ENCODE measurements around the gene ASIC4.

Gene ASIC4

DNA sequence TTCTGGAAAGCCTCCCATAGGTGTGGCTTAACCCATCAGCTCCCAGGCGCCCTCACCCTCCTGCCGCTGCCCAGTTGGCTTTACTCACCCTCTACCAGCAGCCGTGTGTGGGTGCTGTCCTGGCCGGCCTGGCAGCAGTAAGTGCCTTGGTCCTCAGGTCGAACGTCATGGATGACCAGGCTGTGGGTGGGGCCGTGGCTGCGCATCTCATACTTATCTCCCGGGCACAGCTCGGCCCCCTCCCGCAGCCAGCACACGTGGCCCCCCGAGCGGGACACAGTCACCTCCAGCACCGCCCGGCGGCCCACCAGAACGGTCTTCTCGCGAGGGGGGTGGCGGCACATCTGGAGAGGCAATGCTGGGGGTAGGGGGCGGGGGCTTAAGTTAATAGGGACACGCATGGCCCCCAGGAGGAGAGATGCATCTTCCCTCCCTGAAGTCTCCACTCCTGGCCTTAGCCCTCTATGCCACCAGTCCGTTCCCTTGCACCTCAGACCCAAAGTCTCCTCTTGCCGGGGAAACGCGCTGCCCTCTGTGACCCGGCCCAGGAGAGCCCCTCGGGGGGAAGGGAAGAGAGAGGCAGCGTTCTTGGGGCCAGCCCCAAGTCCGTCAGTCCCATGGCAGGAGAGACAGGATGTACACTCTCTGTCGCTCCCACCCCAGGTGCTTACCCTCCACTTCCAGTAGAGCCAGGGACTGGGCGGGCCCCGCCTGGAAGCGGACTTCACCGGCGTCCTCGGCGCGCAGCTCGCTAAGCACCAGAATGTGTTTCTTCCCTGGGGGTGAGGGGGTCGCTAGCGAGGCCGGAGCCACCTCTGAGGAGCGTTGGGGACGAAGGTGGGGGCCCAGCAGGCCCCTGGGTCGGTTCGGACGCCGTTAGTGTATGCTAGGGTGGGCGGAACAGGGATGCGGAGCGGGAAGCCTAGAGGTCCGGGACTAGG lies 37.4 kb downstream of the ASIC4 start:
- no peak overlapping the region for H2BK5ac ChIP-seq (ENCODE audit: low read length)
- H3K4ac ChIP-seq (ENCODE audit: low read depth, low read length): no peak overlapping the region
- no peak overlapping the region for H3K23ac ChIP-seq (ENCODE audit: low read length)
- WGBS (ENCODE audit: extremely low coverage, insufficient coverage, low lambda C conversion rate): no CpG with 5 or more reads among the region's 54 CpGs
- H2AK5ac ChIP-seq (ENCODE audit: low read length): no peak overlapping the region
- H3K4me2 ChIP-seq (ENCODE audit: low read length): peak overlapping the region; percentile 82
- H3K27ac ChIP-seq (ENCODE audit: low read depth, low read length): no peak overlapping the region
- peak overlapping the region; percentile 84 for H3K56ac ChIP-seq (ENCODE audit: low read length)
- H3K27me3 ChIP-seq (ENCODE audit: insufficient read depth, low read length, poor library complexity): no peaks in the 10 kb centered on the region
- H2BK15ac ChIP-seq (replicated peaks; ENCODE audit: low read depth): no peak overlapping the region
- peak; percentile 59 for DNase-seq
- no peak overlapping the region for H4K8ac ChIP-seq (ENCODE audit: low read depth, low read length)
- peak overlapping the region; percentile 41 for H3K18ac ChIP-seq (ENCODE audit: low read length)
- H3K4me1 ChIP-seq (ENCODE audit: control insufficient read depth, low read depth, low read length): peaks cover 3% of the 10 kb centered on the region
- H3K4me3 ChIP-seq (ENCODE audit: low read length): peak overlapping the region; percentile 46
- no peak overlapping the region for H2BK120ac ChIP-seq (ENCODE audit: low read depth, low read length)
- no peaks in the 10 kb centered on the region for H3K79me1 ChIP-seq (ENCODE audit: low read length)
- no peak overlapping the region for H4K5ac ChIP-seq (ENCODE audit: low read length)
- peak overlapping the region; percentile 64 for H3K9ac ChIP-seq (ENCODE audit: low read length)
- no peaks in the 10 kb centered on the region for H3K36me3 ChIP-seq (ENCODE audit: control insufficient read depth, insufficient read depth, low read length)
- H3K79me2 ChIP-seq (ENCODE audit: control insufficient read depth, insufficient read depth, low read length): no peaks in the 10 kb centered on the region

DNA sequence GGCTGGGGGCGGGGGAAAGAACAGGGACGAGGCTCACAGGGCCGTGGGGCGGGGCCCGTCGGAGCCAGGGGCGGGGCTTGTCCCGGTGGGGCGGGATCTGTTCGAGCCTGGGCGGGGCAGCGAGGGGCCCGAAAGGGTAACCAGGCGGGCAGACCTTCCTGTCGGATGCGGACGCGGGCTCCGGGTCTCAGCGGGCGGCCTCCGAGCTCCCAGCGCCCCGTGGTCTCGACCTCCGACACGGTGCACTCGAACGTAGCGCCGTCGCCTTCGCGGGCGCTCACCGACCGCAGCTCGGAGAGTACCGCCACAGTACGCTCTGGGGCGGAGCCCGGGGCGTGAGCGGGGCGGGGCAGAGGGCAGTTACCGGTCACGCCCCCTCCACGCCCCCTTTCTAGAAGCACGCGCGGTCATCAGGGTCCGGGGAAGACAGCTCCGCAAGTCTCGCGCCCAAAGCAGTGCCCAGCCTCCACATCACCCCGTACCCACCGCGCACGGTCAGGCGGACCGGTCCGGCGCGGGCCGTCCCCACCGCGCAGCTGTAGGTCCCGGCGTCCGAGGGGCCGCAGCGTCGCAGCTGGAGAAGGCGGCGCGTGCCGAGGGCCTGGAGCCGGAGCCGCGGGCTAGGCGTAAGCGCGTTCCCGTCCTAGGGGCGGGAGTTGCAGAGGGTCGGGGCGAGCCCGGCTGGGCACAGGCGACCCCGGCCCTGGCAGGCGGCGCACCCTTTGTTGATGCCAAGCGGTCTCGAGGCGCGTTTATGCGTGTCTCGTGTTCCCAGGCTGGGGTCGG lies 38.3 kb downstream of the ASIC4 start:
- Histone ChIP-seq H4K8ac (ENCODE audit: low read depth, low read length) (no peak overlapping the region), H2BK15ac (replicated peaks; ENCODE audit: low read depth) (no peak overlapping the region), H4K5ac (ENCODE audit: low read length) (no peak overlapping the region), H3K4ac (ENCODE audit: low read depth, low read length) (no peak overlapping the region), H3K79me1 (ENCODE audit: low read length) (no peaks in the 10 kb centered on the region), H3K9ac (ENCODE audit: low read length) (peak overlapping the region; percentile 77), H2BK120ac (ENCODE audit: low read depth, low read length) (no peak overlapping the region), H3K27me3 (ENCODE audit: insufficient read depth, low read length, poor library complexity) (no peaks in the 10 kb centered on the region), H3K27ac (ENCODE audit: low read depth, low read length) (no peak overlapping the region), H3K56ac (ENCODE audit: low read length) (peak overlapping the region; percentile 95), H3K79me2 (ENCODE audit: control insufficient read depth, insufficient read depth, low read length) (no peaks in the 10 kb centered on the region), H3K4me1 (ENCODE audit: control insufficient read depth, low read depth, low read length) (peaks cover 3% of the 10 kb centered on the region), H3K36me3 (ENCODE audit: control insufficient read depth, insufficient read depth, low read length) (no peaks in the 10 kb centered on the region), H2BK5ac (ENCODE audit: low read length) (no peak overlapping the region), H2AK5ac (ENCODE audit: low read length) (no peak overlapping the region), H3K18ac (ENCODE audit: low read length) (no peak overlapping the region), H3K4me3 (ENCODE audit: low read length) (peak overlapping the region; percentile 62), H3K23ac (ENCODE audit: low read length) (no peak overlapping the region), H3K4me2 (ENCODE audit: low read length) (peak overlapping the region; percentile 94)
- no CpG with 5 or more reads among the region's 99 CpGs for WGBS (ENCODE audit: extremely low coverage, insufficient coverage, low lambda C conversion rate)
- peak; percentile 92 for DNase-seq

DNA sequence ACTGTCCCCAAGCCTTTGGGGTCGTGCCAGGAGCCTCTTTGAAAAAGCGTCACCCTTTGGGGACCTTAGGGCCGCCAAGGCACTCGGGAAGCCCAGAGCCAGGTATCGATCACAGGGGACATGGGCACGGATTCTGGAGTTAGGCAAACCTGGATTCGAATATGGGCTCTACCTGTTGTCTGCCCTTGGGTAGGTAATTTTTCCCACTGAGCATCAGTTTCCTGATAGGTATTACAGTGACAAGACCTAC lies 38.8 kb downstream of the ASIC4 start:
- WGBS (ENCODE audit: extremely low coverage, insufficient coverage, low lambda C conversion rate): no CpG with 5 or more reads among the region's 7 CpGs

DNA sequence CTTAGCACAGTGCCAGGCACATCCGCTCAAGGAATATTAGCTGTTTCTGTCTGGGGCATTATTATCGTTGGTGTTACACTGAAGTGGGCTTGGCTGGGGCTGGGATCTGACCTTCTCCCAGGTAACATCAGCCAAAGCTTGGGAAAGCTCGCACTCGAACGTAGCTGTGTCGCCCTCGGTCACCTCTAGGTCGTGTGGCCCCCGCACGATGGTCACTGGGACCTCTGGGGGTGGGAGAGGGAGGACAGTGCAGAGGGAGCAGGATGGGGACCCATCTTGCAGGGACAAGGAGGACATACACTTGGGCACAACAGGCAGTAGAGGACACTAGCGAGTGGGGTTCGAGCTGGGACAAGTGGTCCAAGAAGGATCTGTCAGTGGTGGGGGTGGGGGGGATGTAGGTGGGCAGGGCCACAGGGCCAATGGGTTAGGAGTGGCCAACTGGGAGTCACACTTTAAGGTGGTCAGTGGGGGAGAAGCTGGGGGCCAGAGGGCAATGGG lies 39.2 kb downstream of the ASIC4 start:
- no peak overlapping the region for H3K18ac ChIP-seq (ENCODE audit: low read length)
- H2BK120ac ChIP-seq (ENCODE audit: low read depth, low read length): no peak overlapping the region
- H2AK5ac ChIP-seq (ENCODE audit: low read length): no peak overlapping the region
- H4K8ac ChIP-seq (ENCODE audit: low read depth, low read length): no peak overlapping the region
- H3K9ac ChIP-seq (ENCODE audit: low read length): peak overlapping the region; percentile 74
- no peak overlapping the region for H3K23ac ChIP-seq (ENCODE audit: low read length)
- no peaks in the 10 kb centered on the region for H3K36me3 ChIP-seq (ENCODE audit: control insufficient read depth, insufficient read depth, low read length)
- no peak overlapping the region for H3K4ac ChIP-seq (ENCODE audit: low read depth, low read length)
- peaks cover 3% of the 10 kb centered on the region for H3K4me1 ChIP-seq (ENCODE audit: control insufficient read depth, low read depth, low read length)
- H2BK15ac ChIP-seq (replicated peaks; ENCODE audit: low read depth): no peak overlapping the region
- H3K27me3 ChIP-seq (ENCODE audit: insufficient read depth, low read length, poor library complexity): no peaks in the 10 kb centered on the region
- H3K4me2 ChIP-seq (ENCODE audit: low read length): no peak overlapping the region
- H2BK5ac ChIP-seq (ENCODE audit: low read length): no peak overlapping the region
- no peak overlapping the region for H3K4me3 ChIP-seq (ENCODE audit: low read length)
- H3K79me1 ChIP-seq (ENCODE audit: low read length): no peaks in the 10 kb centered on the region
- no peaks in the 10 kb centered on the region for H3K79me2 ChIP-seq (ENCODE audit: control insufficient read depth, insufficient read depth, low read length)
- H4K5ac ChIP-seq (ENCODE audit: low read length): no peak overlapping the region
- DNase-seq: no peak
- H3K27ac ChIP-seq (ENCODE audit: low read depth, low read length): no peak overlapping the region
- no peak overlapping the region for H3K56ac ChIP-seq (ENCODE audit: low read length)
- WGBS (ENCODE audit: extremely low coverage, insufficient coverage, low lambda C conversion rate): no CpG with 5 or more reads among the region's 12 CpGs

More for the DNA sequence above, 38.8 kb downstream of the ASIC4 start:
- no peak overlapping the region for H3K18ac ChIP-seq (ENCODE audit: low read length)
- no peak overlapping the region for H3K23ac ChIP-seq (ENCODE audit: low read length)
- H3K4me3 ChIP-seq (ENCODE audit: low read length): no peak overlapping the region
- peak overlapping the region; percentile 94 for H3K4me2 ChIP-seq (ENCODE audit: low read length)
- H3K36me3 ChIP-seq (ENCODE audit: control insufficient read depth, insufficient read depth, low read length): no peaks in the 10 kb centered on the region
- H3K27me3 ChIP-seq (ENCODE audit: insufficient read depth, low read length, poor library complexity): no peaks in the 10 kb centered on the region
- H3K4ac ChIP-seq (ENCODE audit: low read depth, low read length): no peak overlapping the region
- H3K27ac ChIP-seq (ENCODE audit: low read depth, low read length): no peak overlapping the region
- no peaks in the 10 kb centered on the region for H3K79me1 ChIP-seq (ENCODE audit: low read length)
- peak overlapping the region; percentile 74 for H3K9ac ChIP-seq (ENCODE audit: low read length)
- no peak overlapping the region for H4K5ac ChIP-seq (ENCODE audit: low read length)
- H3K4me1 ChIP-seq (ENCODE audit: control insufficient read depth, low read depth, low read length): peaks cover 3% of the 10 kb centered on the region
- DNase-seq: no peak
- H3K79me2 ChIP-seq (ENCODE audit: control insufficient read depth, insufficient read depth, low read length): no peaks in the 10 kb centered on the region
- H2BK15ac ChIP-seq (replicated peaks; ENCODE audit: low read depth): no peak overlapping the region
- H2BK5ac ChIP-seq (ENCODE audit: low read length): no peak overlapping the region
- H4K8ac ChIP-seq (ENCODE audit: low read depth, low read length): no peak overlapping the region
- H3K56ac ChIP-seq (ENCODE audit: low read length): peak overlapping the region; percentile 87
- no peak overlapping the region for H2BK120ac ChIP-seq (ENCODE audit: low read depth, low read length)
- no peak overlapping the region for H2AK5ac ChIP-seq (ENCODE audit: low read length)

DNA sequence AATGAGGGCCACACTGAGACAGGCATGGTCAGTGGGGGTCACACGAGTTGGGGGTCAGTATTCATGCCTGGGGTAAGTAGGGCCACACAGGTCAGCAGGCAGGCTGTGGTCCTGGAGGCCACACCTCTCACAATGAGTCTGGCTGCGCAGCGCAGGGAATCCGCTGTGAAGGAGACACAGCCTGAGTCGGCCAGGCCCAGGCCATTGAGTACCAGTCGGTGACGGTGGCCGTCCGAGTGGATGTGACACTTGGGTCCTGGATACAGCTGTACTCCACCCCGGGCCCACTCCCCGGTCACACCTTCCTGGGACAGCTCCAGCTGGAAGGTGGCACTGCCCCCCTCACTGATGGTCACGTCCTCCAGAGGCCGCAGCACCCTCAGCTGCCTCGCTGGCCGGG lies 40.1 kb downstream of the ASIC4 start:
- DNase-seq: no peak
- no peak overlapping the region for H2BK15ac ChIP-seq (replicated peaks; ENCODE audit: low read depth)

More for the DNA sequence above, 40.1 kb downstream of the ASIC4 start:
- H3K23ac ChIP-seq (ENCODE audit: low read length): no peak overlapping the region
- no peak overlapping the region for H4K5ac ChIP-seq (ENCODE audit: low read length)
- no peak overlapping the region for H3K27ac ChIP-seq (ENCODE audit: low read depth, low read length)
- no peaks in the 10 kb centered on the region for H3K36me3 ChIP-seq (ENCODE audit: control insufficient read depth, insufficient read depth, low read length)
- no peak overlapping the region for H4K8ac ChIP-seq (ENCODE audit: low read depth, low read length)
- H3K4me3 ChIP-seq (ENCODE audit: low read length): no peak overlapping the region
- no peaks in the 10 kb centered on the region for H3K79me1 ChIP-seq (ENCODE audit: low read length)
- peaks cover 3% of the 10 kb centered on the region for H3K4me1 ChIP-seq (ENCODE audit: control insufficient read depth, low read depth, low read length)
- no peak overlapping the region for H3K56ac ChIP-seq (ENCODE audit: low read length)
- H2BK5ac ChIP-seq (ENCODE audit: low read length): no peak overlapping the region
- H3K18ac ChIP-seq (ENCODE audit: low read length): no peak overlapping the region
- no peak overlapping the region for H3K4me2 ChIP-seq (ENCODE audit: low read length)
- no peak overlapping the region for H3K9ac ChIP-seq (ENCODE audit: low read length)
- H2AK5ac ChIP-seq (ENCODE audit: low read length): no peak overlapping the region
- H3K79me2 ChIP-seq (ENCODE audit: control insufficient read depth, insufficient read depth, low read length): no peaks in the 10 kb centered on the region
- H3K27me3 ChIP-seq (ENCODE audit: insufficient read depth, low read length, poor library complexity): no peaks in the 10 kb centered on the region
- H3K4ac ChIP-seq (ENCODE audit: low read depth, low read length): no peak overlapping the region
- no CpG with 5 or more reads among the region's 15 CpGs for WGBS (ENCODE audit: extremely low coverage, insufficient coverage, low lambda C conversion rate)
- H2BK120ac ChIP-seq (ENCODE audit: low read depth, low read length): no peak overlapping the region
